UCSD-AML1 (cell line): ENCODE data around the gene CSTB.
A peak's percentile ranks its signal among the peaks of the same experiment; 100 is the strongest.

Source experiments
- DNase-seq: peaks from one replicate; lab custom pipeline; 2025; ENCODE audit not compliant: unreplicated experiment; lab: John Stamatoyannopoulos, UW

The CSTB gene

GRCh38 chr21:43793243-43793642, 17.1 kb upstream of the CSTB start:
- DNase-seq, result no peak

DNA sequence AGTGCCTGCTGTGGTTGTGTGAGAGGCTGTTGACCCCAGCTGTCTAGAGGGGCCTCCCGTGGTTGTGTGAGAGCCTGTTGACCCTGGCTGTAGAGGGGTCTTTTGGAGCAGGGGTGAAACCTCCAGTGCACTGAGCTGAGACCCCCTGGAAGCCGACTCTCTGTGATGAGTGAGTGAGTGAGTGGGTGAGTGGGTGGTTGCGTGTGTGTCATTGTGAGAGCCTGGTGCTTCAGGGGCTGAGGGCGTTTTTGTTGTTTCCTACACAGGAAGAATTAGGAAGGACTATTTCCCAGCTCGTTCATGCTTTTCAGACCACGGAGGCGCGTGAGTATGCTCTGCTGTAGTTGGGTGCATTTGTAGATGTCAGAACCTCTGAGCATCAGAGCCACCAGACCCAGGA, 16.3 kb upstream of the CSTB start:
- no peak for DNase-seq

GRCh38 chr21:43790010-43790524, 14.0 kb upstream of the CSTB start:
- DNase-seq, result no peak

DNA sequence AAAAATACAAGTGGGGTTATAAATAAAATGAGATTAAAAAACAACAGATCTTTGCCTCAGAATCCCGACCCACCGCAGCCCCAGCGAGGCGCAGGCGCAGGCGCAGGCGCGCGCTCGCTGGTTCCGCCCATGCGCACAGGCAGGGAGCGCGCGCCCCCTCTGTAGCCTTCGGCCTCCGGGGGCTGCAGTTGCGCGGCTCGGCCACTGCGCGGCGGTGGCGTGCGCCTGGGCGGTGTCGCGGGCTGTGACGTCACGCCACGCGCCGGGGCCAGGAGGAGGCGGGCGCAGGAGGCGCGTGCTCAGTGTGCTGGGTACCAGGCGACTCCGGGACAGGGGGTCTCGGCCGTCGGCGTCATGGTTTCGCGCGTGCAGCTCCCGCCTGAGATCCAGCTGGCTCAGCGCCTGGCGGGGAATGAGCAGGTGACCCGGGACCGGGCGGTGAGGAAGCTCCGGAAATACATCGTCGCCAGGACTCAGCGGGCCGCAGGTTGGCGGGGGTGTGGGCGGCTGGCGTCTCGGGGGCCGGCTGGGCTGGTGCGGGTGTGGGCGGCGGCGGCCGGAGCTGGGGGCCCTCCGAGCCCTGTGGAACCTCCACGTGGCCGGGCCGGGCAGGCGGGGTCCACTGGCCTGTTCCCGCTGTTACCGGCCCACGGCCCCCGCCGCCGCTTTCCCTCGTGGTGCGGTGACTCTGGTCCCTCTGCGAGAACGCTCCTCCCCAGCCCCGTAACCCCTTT, 13.3 kb upstream of the CSTB start, which contains the start of gene RRP1:
TSS of gene RRP1 (plus strand) at position 302 of the 734 bp plus-strand sequence. CDS start at position 355, 53 bp downstream.
- DNase-seq, result peak; percentile 95

DNA sequence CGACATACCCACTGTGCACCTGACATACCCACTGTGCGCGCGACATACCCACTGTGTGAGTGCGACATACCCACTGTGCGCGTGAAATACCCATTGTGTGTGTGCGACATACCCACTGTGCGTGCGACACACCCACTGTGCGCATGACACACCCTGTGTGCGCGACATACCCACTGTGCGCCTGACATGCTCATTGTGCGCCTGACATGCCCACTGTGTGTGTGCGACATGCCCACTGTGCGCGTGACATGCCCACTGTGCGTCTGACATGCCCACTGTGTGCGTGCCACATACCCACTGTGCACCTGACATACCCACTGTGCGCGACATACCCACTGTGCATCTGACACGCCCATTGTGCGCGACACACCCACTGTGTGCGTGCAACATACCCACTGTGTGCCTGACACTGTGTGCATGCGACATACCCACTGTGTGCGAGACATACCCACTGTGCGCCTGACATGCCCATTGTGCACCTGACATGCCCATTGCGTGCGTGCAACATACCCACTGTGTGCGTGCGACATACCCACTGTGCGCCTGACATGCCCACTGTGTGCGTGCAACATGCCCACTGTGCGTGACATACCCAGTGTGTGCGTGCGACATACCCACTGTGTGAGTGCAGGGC, 10.8 kb upstream of the CSTB start:
- DNase-seq, result no peak

- no peak for DNase-seq
Observed at GRCh38 chr21:43786300-43786806, 10.2 kb upstream of the CSTB start.

DNA sequence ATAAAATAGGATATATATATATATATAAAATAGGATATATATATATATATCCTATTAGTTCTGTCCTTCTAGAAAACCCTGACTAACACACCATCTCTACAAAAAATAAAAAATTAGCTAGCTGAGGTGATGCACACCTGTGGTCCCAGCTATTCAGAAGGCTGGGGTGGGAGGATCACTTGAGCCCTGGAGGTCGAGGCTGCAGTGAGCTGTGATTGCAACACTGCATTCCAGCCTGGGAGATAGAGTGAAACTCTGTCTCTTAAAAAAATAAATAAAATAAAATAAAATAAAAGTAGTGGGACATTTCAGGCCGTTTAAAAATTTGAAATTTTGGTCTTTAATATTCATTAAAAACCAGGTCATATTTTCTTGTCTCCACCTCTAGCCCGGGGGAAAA, 9.0 kb upstream of the CSTB start:
- no peak for DNase-seq

DNA sequence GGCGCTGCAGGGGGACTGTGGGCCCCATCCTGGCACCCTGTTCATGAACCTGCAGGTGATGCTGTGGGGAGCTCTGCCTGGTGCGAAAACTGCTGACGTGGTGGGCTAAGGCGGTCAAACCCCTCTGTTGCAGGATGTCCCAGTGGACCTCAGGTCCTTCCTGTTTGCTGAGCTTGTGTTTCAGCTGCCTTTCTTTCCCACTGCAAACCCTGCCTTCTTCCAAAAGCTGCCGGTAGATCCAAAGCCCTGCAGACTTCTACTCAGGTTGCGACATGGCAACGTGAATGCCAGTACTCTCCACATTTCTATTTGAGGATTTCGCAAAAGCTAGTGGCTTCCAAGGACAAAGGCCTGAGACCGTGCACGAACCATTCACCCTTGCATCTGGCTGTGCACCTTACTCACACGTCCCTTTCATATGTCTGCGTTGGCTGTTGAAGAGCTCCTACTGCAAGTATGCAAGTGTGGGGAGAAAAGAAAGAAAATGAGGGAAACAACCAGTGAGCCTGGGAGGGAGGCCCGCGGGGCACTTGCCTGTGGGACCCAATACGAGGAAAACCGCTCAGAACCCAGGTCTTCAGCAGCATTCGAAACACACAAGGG, 7.1 kb upstream of the CSTB start:
- no peak for DNase-seq

DNA sequence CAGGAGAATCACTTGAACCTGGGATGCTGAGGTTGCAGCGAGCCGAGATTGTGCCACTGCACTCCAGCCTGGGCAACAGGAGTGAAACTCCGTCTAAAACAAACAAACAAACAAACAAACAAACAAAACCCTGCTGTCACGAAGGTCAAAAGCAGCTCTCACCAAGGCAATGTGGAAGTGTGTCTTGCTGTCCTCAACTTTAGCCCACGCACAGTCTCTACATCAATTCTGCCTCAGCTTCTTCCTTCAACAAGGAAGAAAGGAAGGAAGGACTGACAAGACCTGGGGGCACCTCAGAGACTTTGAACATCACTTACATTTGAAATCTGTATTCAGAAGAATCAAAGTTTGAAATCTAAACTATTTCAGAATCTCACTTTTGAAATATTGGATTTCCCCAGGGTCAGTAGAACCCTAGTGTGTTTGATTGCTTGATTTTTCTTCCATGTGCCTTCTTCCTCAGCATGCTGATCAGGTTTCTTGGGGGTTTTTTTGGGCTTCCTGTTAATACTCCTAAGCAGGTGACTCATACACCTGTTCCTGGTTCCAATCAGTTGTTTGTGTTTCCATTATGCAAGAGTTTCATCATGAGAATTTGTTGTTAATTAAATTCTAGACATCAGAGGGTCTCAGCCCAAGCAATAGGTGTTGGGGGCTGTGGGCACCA, 6.5 kb upstream of the CSTB start:
- no peak for DNase-seq

GRCh38 chr21:43781846-43782245, 5.7 kb upstream of the CSTB start:
- DNase-seq, result no peak

DNA sequence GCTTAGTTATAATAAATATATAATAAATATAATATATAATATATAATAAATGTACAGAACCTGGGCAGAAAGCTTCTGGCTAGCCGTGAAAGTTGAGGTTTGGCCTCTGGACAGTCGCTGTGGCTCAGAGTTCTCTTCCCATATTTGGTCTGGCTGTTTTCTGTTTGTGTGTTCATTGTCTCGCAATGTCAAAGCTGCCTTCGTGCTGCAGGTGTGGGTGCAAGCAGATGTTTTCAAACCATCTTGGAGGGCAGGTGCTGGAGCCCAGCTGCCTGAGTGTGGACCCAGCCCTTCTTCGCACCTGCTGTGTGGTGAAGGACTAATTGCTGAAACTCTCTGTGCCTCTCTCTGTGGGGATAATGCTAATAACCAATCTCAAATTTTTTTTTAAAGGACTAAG, 3.6 kb upstream of the CSTB start:
- no peak for DNase-seq

DNA sequence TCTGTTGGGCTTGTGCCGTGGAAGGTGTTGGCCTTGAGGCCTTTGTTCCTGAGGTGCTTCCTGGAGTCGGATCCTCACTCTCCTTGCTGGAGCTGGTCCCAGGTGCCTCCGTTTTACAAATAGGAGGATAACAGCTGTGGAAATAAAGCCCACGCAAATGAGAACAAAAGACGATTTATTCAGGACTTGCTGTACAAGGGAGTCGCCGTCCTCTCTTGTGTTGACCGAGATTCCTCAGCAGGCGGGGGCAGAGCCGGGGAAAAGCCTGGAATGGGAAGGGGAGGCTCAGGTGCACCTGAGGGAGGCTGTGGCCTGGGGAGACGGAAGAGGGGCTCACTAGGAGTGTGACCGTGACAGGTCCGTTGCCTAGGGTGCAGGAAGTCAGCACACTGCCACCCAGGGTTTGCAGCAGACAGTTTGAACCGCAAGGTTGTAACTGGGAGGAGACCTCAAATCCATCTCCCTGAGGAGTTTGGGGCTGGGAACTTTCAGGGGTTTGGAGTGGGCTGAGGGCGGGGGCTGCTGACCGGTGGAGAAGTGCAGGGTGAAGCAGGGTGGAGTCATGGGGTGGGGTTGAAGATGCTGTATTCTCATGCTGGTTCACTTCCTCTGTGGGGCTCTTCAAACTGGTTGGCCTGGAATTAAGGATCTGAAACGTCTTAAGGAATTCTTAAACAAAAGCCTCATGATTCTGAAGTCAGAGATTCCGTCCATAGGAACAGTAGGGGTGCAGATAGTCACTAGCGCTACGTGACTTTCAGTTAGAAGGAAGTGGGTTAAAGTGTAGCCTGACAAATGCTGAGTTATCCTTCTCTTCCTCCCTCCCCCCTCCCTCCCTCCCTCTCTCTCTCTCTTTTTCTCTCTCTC, 2.6 kb upstream of the CSTB start:
- DNase-seq, result peak; percentile 24

DNA sequence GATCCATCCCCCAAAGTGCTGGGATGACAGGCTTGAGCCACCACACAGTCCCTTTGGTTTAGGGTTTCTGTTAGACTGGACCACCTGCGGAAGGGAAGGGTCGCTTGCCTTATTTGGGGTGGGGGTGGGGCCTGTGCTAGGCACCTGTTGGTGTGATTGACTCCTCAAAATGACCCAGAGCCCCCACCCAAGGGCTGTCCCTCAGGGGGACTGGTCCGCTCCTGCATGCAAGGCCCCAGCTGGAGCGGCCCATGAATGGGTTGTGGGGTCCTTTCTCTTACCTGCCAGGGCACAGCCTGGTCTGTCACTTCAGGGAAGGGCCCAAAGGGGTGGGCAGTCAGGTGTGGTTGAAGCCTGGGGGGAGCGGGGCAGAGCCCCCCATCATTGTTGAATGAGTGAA, 1.8 kb upstream of the CSTB start:
- no peak for DNase-seq

GRCh38 chr21:43775190-43775589, 918 bp downstream of the CSTB start:
- DNase-seq, result no peak

- DNase-seq, result no peak
Observed at GRCh38 chr21:43774163-43774562, 1.9 kb downstream of the CSTB start.

DNA sequence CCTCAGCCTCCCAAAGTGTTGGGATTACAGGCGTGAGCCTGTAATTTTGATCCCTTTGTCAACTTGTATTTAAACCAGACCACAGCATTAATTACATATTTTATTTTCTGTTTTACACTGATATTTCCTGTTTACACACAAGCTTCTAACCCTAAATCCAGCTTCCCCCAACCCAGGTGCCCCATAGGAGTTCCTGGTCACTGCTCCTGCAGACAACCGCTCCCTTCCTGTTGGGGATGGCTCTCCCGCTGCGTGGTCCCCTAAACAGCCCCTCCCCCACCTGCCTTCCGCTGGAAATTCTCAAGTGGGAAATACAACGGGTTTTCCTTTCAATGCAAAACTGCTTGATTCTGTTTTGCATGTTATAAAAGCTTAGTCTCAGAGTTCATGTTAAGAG, 3.7 kb downstream of the CSTB start:
- no peak for DNase-seq

GRCh38 chr21:43771698-43772424, 4.2 kb downstream of the CSTB start:
- no peak for DNase-seq

DNA sequence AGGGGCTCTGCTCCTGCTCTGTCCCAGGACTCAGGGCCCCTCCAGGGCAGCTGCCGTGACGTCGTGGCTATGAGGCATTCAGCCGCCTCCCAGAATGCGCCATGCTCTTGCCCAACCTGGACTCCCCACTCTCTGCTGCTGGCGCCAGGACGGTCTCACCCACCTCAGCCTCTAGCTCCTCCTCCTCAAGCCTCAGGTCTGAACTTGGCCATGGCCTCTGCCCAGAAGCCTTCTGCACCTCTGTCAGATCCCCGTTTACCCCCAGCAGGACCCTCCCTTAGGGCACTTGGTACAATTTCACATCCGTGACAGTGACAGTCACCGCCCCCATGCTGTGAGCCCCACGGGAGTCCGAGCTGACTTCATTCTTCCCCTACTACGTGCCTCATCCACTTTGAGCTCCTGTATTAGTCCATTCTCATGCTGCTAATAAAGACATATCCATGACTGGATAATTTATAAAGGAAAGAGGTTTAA, 4.9 kb downstream of the CSTB start:
- DNase-seq, result no peak

- DNase-seq, result no peak
Observed at GRCh38 chr21:43770066-43770655, 5.9 kb downstream of the CSTB start.
